B cell (primary cell): ENCODE results near the gene EHBP1L1. TPM values are rescaled to one million over a fixed set of nuclear protein-coding genes. Genes with fewer than 3 reads are reported as not detected.
A peak's percentile ranks its signal among the peaks of the same experiment; 100 is the strongest.

ENCODE experiments used
- ATAC-seq: fragments of 200-7000 bp; cut with Tn5 transposase; one replicate; pipeline ENCODE4 v1.10.0; 2021; ENCODE audit warnings: low read depth, mild to moderate bottlenecking, moderate number of reproducible peaks, moderate library complexity
- CTCF ChIA-PET: fragments of 350-600 bp; sonication (Branson Sonifier 250); formaldehyde crosslinking; loops from one replicate; lab custom pipeline; 2021; ENCODE audit warnings: antibody characterized with exemption, inconsistent platforms; lab: Charles Lee
- POLR2A ChIA-PET: fragments of 350-600 bp; sonication (Branson Sonifier 250); formaldehyde crosslinking; loops from one replicate; lab custom pipeline; 2021; ENCODE audit warnings: antibody characterized with exemption; lab: Charles Lee
- DNase-seq: peaks from one replicate; pipeline ENCODE4 v3.0.0; 2013
- H2AFZ ChIP-seq: 2 replicates; pipeline ENCODE4 v1.6.1; 2012; ENCODE audit warnings: mild to moderate bottlenecking, low read depth, low read length; ENCODE audit not compliant: insufficient read depth, poor library complexity, severe bottlenecking
- H3K27ac ChIP-seq, 2 donors: 1 replicate in 1 of 2; 2 replicates in 1 of 2; pipeline ENCODE4 v1.5.1; 2012 to 2013; ENCODE audit warnings: low read length in 2 of 2, mild to moderate bottlenecking in 2 of 2, moderate library complexity in 1 of 2
- H3K27me3 ChIP-seq, 4 experiments: fragments of 200-600 bp in 1 of 4; sonication (generic) in 1 of 4; replicated peaks in 1 of 4; 1 replicate in 2 of 4; 2 replicates in 2 of 4; pipeline versions ENCODE4 v1.6.1 to v1.7.0; 2013 to 2016; ENCODE audit warnings: low read length in 3 of 4, mild to moderate bottlenecking in 2 of 4, mixed read lengths in 1 of 4, moderate library complexity in 1 of 4; ENCODE audit not compliant: insufficient read depth in 4 of 4, control insufficient read depth in 3 of 4; ENCODE audit errors: control extremely low read depth in 1 of 4
- H3K36me3 ChIP-seq, 2 experiments: replicated peaks in 1 of 2; 1 replicate in 1 of 2; 2 replicates in 1 of 2; pipeline versions ENCODE4 v1.6.1 to v1.7.1; 2013; ENCODE audit warnings: low read length in 1 of 2; ENCODE audit not compliant: insufficient read depth in 2 of 2, control insufficient read depth in 1 of 2; ENCODE audit errors: control extremely low read depth in 1 of 2, extremely low read depth in 1 of 2
- H3K4me1 ChIP-seq, 2 donors: fragments of 200-600 bp in 1 of 2; sonication (generic) in 1 of 2; 1 replicate in 1 of 2; 2 replicates in 1 of 2; pipeline versions ENCODE4 v1.5.1 to v1.6.1; 2013 to 2017; ENCODE audit warnings: low read length in 2 of 2; ENCODE audit not compliant: control insufficient read depth in 2 of 2, insufficient read depth in 2 of 2
- H3K4me2 ChIP-seq: replicated peaks from 2 replicates; pipeline ENCODE3; 2012; ENCODE audit warnings: mild to moderate bottlenecking, low read depth, low read length; ENCODE audit not compliant: poor library complexity, severe bottlenecking
- H3K4me3 ChIP-seq, 5 experiments: fragments of 200-600 bp in 1 of 5; sonication (generic) in 1 of 5; 1 replicate in 3 of 5; 2 replicates in 2 of 5; pipeline versions ENCODE4 v1.5.1 to v1.7.0; 2011 to 2016; ENCODE audit warnings: low read length in 4 of 5, mild to moderate bottlenecking in 4 of 5, low read depth in 2 of 5, control low read depth in 1 of 5, moderate library complexity in 1 of 5; ENCODE audit not compliant: insufficient read depth in 1 of 5; ENCODE audit errors: control extremely low read depth in 1 of 5, extremely low read depth in 1 of 5
- H3K79me2 ChIP-seq: fragments of 200-600 bp; sonication (generic); one replicate; pipeline ENCODE4 v1.6.0; 2016; ENCODE audit warnings: low read length; ENCODE audit not compliant: control insufficient read depth, insufficient read depth
- H3K9ac ChIP-seq: fragments of 200-600 bp; sonication (generic); 2 replicates; pipeline ENCODE4 v1.6.1; 2017; ENCODE audit warnings: mild to moderate bottlenecking, low read length, moderate library complexity
- H3K9me3 ChIP-seq, 3 donors: one replicate each; pipeline versions ENCODE4 v1.6.1 to v1.7.1; 2013; ENCODE audit warnings: low read length in 2 of 3; ENCODE audit not compliant: control insufficient read depth in 2 of 3, insufficient read depth in 1 of 3; ENCODE audit errors: control extremely low read depth in 1 of 3
- H4K20me1 ChIP-seq: 2 replicates; pipeline ENCODE4 v1.6.0; 2012; ENCODE audit warnings: mild to moderate bottlenecking, low read length; ENCODE audit not compliant: insufficient read depth, control insufficient read depth, poor library complexity, severe bottlenecking
- H3K27ac Mint-ChIP-seq: one replicate; pipeline ENCODE4 v1.8.0; 2021; ENCODE audit warnings: mixed read lengths
- H3K27me3 Mint-ChIP-seq: one replicate; pipeline ENCODE4 v1.8.0; 2021; ENCODE audit warnings: mixed read lengths
- H3K4me1 Mint-ChIP-seq: one replicate; pipeline ENCODE4 v1.8.0; 2021; ENCODE audit warnings: mixed read lengths
- H3K4me3 Mint-ChIP-seq: one replicate; pipeline ENCODE4 v1.8.0; 2021; ENCODE audit warnings: mixed read lengths
- H3K9me3 Mint-ChIP-seq: one replicate; pipeline ENCODE4 v1.8.0; 2022; ENCODE audit warnings: mixed read lengths; ENCODE audit not compliant: insufficient read depth
- EZH2 ChIP-seq: IDR thresholded peaks from 2 replicates; pipeline ENCODE4 v1.6.1; 2012; ENCODE audit warnings: borderline replicate concordance, low read depth, mild to moderate bottlenecking, moderate library complexity, low read length; ENCODE audit not compliant: insufficient read depth, poor library complexity, severe bottlenecking
- WGBS: methylation state at CpG from one replicate; pipeline ENCODE4 v1.1.5; 2013; ENCODE audit warnings: missing lambda C conversion rate; ENCODE audit not compliant: insufficient coverage; 5-methylcytosine and 5-hydroxymethylcytosine counted together
- intact Hi-C: fragments of 100-400 bp; cut with micrococcal nuclease; formaldehyde crosslinking; loops from one replicate; pipeline ENCODE4 v1.10.0; 2022
- polyA plus RNA-seq: library from polyadenylated mRNA; depleted of rRNA; stranded (reverse); fragments of >200 nt; gene quantifications from 2 replicates; pipeline ENCODE4 v1.2.3, GENCODE V29; 2012
- total RNA-seq, 2 donors: library from RNA; stranded (reverse); fragments of 120-200 nt in 1 of 2; gene quantifications; 1 replicate in 1 of 2; 2 replicates in 1 of 2; pipeline versions ENCODE4 v1.2.3 to v1.2.4, GENCODE V29; 2013 to 2022
- TF ChIP-seq, protein P1 (sequence below): fragments of 200-600 bp; IDR thresholded peaks from one replicate; pipeline ENCODE4 v1.8.0; 2022; ENCODE audit warnings: antibody characterized with exemption, mild to moderate bottlenecking

Gene EHBP1L1
- total and polyA plus RNA-seq, 2 donors (not counting 1 experiment from before 2014, with no cell fraction given), result 202 to 279 TPM

DNA sequence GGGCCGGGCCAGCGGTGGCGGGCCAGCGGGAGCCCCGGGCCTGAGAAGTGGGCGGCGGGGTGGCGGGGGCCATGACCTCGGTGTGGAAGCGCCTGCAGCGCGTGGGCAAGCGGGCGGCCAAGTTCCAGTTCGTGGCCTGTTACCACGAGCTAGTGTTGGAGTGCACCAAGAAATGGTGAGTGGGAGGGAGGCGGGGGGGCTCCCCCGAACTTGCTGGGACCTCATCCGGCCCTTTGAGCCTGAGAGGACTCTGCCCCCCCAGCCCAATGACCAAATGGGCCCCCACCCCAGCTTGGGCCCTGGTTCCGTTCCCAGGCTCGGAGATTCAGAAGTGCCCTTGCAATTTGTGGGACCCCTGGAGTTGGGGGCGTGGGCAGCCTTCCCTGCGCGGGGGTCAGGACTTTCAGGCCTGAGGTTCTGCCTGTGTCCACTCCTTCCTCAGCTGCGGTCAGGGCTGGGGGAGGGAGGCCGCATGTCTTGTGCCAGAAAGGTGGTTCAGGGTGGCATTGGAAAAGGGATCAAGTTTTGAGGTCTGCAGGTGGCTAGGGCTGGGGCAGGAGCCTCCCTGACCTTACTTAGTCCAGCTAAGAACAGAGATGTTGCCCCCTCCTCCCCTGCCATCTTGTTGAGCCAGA, 496 bp downstream of the EHBP1L1 start:
- Histone ChIP-seq H3K4me3 (peak overlapping the region; percentile 51 to 90 (median 60)), H3K4me1 (peaks cover 34 to 56% of the 10 kb centered on the region in 2 donors), H3K36me3 (peaks cover 5 to 30% of the 10 kb centered on the region in 2 experiments), H3K27me3 (no peaks in the 10 kb centered on the region), H3K4me2 (peak overlapping the region; percentile 100), H4K20me1 (peaks cover 34% of the 10 kb centered on the region), H3K9me3 (no peaks in the 10 kb centered on the region), H3K27ac (peak overlapping the region; percentile 92 to 94), H2AFZ (no peak overlapping the region), H3K79me2 (peaks cover 25% of the 10 kb centered on the region), H3K9ac (peak overlapping the region; percentile 83)
- intact Hi-C loops, result loop anchor here (10.0 kb wide), 1 partner anchor 832 kb away; the partner anchor contains the start of gene RASGRP2
- no peak for DNase-seq
- WGBS, result 2% methylated on average over 23 of the region's 26 CpGs
- ATAC-seq, result no peak
- H3K9me3 Mint-ChIP-seq, result no peaks in the 10 kb centered on the region
- CTCF ChIA-PET, result interaction anchor here (1.0 to 5.5 kb wide), 8 partner anchors 12 to 441 kb away, joined by 3 to 97 read pairs (median 3); partner anchors contain the start of gene PCNX3
- POLR2A ChIA-PET, result interaction anchor here (0.7 to 7.5 kb wide), 12 partner anchors 12 to 454 kb away, joined by 3 to 53 read pairs (median 6); partner anchors contain the start of genes FAU, MAP3K11, MRPL49 and PCNX3
- peak overlapping the region; percentile 98 for H3K4me3 Mint-ChIP-seq
- peak overlapping the region; percentile 96 for H3K27ac Mint-ChIP-seq
- H3K27me3 Mint-ChIP-seq, result no peaks in the 10 kb centered on the region
- TF ChIP-seq, protein P1, sequence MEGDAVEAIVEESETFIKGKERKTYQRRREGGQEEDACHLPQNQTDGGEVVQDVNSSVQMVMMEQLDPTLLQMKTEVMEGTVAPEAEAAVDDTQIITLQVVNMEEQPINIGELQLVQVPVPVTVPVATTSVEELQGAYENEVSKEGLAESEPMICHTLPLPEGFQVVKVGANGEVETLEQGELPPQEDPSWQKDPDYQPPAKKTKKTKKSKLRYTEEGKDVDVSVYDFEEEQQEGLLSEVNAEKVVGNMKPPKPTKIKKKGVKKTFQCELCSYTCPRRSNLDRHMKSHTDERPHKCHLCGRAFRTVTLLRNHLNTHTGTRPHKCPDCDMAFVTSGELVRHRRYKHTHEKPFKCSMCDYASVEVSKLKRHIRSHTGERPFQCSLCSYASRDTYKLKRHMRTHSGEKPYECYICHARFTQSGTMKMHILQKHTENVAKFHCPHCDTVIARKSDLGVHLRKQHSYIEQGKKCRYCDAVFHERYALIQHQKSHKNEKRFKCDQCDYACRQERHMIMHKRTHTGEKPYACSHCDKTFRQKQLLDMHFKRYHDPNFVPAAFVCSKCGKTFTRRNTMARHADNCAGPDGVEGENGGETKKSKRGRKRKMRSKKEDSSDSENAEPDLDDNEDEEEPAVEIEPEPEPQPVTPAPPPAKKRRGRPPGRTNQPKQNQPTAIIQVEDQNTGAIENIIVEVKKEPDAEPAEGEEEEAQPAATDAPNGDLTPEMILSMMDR, result no peak
- no peak for TF ChIP-seq EZH2
- peaks cover 56% of the 10 kb centered on the region for H3K4me1 Mint-ChIP-seq
